ENCODE measurements around the gene TRAPPC5.

GRCh38 chr19:7662657-7663056, 18.0 kb upstream of the TRAPPC5 start:
- TF ChIP-seq POLR2AphosphoS5 (IDR thresholded peaks at IDR 0.05; ENCODE audit: low read depth, low read length) (no peak), POLR2A (IDR thresholded peaks at IDR 0.05; ENCODE audit: low read depth, low read length) (no peak)
